ENCODE data around the gene TEAD2.

Gene TEAD2

GRCh38 chr19:49295208-49295880 is 66.9 kb downstream of the TEAD2 start:
- ChIA-PET CTCF (interaction anchor here (1.3 to 1.4 kb wide), 2 partner anchors 10 to 13 kb away, joined by 3 to 4 read pairs; no protein-coding TSS in a partner anchor), POLR2A (no interaction called here)
- TF ChIP-seq CTCF (IDR thresholded peaks at IDR 0.05; ENCODE audit: control extremely low read depth, extremely low read depth, low read depth, missing control alignments), result no peak
- DNase-seq (ENCODE audit: extremely low spot score), result no peak

- no peak for TF ChIP-seq CTCF (IDR thresholded peaks at IDR 0.05; ENCODE audit: control extremely low read depth, extremely low read depth, low read depth, missing control alignments)
- CTCF ChIA-PET, result interaction anchor here (1.0 to 1.4 kb wide), 2 partner anchors 14 to 37 kb away, joined by 4 read pairs; no protein-coding TSS in a partner anchor
- no peak for DNase-seq (ENCODE audit: extremely low spot score)
- POLR2A ChIA-PET, result no interaction called here
These were observed 67.8 kb downstream of the TEAD2 start for GRCh38 chr19:49294401-49294800.
